ENCODE measurements around the gene MAD1L1. TPM values are rescaled to one million over a fixed set of nuclear protein-coding genes. Genes with fewer than 3 reads are reported as not detected.

MAD1L1 gene
- total RNA-seq, 3 donors from 2014 or later = 25.3 to 31.2 (median 26.2) TPM

DNA sequence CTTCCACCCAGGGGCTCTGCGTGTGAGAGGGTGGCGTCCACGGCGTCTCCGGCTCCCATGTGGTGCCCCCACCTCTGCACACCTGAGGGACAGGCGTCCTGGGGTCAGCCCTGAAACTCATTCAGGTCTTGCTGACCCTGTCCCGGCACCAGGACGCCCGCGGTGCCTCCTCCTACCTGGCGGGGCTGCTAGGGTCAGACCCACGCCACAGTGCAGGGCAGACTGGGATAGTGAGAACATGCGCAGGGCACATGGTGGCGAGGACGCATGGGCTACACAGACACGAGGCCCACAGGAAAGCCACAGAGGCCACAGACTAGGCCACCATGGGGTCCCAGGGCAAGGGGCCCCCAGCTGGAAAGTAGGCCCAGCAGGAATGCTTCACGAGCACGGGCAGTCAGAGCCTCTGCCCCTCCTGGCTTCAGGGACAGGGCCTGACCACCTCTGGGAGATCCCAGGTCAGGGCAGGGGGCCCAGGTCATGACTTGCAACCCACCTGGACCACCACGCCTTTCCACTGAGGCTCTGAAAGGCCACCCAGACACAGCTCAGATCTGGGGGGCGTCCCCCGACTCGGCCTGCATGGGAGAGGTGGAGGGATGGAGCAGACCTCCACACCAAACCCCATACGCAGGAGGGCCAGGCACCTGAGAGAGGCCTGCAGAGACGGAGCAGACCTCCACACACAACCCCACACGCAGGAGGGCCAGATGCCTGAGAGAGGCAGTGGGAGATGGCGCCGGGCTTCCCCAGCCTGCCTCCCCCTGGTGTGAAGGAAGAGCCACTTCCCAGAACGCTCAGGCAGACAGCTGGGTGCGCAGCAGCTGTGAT lies 374.1 kb downstream of the MAD1L1 start:
- no peak overlapping the region for H3K4me3 ChIP-seq
- ATAC-seq = no peak
- intact Hi-C loops (cut with DNase I, micrococcal nuclease) = no loop called here
- DNase-seq = peak in 2 of 3 donors; percentile 10 to 36
- H3K9me3 ChIP-seq = no peaks in the 10 kb centered on the region
- no peaks in the 10 kb centered on the region for H3K4me1 ChIP-seq (ENCODE audit: low read depth)
- no peak for TF ChIP-seq CTCF (IDR thresholded peaks at IDR 0.05)
- H3K36me3 ChIP-seq (ENCODE audit: low read depth) = no peaks in the 10 kb centered on the region

GRCh38 chr7:1857487-1858421 lies 375.0 kb downstream of the MAD1L1 start:
- H3K9me3 ChIP-seq = no peaks in the 10 kb centered on the region
- ATAC-seq (no peak), DNase-seq (peak in 2 of 3 donors; percentile 10 to 36)
- TF ChIP-seq CTCF (IDR thresholded peaks at IDR 0.05) = no peak
- no peaks in the 10 kb centered on the region for H3K4me1 ChIP-seq (ENCODE audit: low read depth)
- H3K4me3 ChIP-seq = no peak overlapping the region
- H3K36me3 ChIP-seq (ENCODE audit: low read depth) = no peaks in the 10 kb centered on the region
- intact Hi-C loops (cut with DNase I, micrococcal nuclease) = no loop called here

DNA sequence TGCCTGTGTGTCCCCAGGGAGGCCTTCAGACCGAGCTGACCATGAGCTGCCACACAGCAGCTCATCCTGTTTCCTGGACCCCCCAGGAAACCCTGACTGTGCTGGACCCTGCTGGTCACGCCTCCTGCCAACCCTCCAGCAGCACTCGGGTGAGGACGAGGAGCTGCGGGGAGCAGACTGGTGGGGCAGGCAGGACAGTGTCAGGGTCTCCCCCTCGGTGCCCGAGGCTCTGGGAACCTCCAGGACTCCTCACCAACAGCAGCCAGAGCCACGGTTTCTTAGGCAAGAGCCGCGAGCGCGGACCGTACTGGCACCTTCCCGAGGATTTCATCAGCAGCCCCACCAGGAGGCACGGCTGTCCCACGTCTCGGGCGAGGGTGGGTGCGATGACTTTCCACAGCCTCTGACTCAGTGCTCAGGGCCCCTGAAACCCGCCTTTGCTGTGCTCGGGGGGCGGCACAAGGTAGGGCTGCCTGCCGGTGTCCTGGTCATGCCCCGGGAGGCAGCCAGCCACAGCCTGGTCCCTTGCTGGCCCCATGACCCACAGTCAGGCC lies 375.8 kb downstream of the MAD1L1 start:
- H3K36me3 ChIP-seq (ENCODE audit: low read depth) = no peaks in the 10 kb centered on the region
- TF ChIP-seq CTCF (IDR thresholded peaks at IDR 0.05) = no peak
- intact Hi-C loops (cut with DNase I, micrococcal nuclease) = no loop called here
- no peak overlapping the region for H3K4me3 ChIP-seq
- no peaks in the 10 kb centered on the region for H3K4me1 ChIP-seq (ENCODE audit: low read depth)
- no peaks in the 10 kb centered on the region for H3K9me3 ChIP-seq
- ATAC-seq (no peak), DNase-seq (peak in 1 of 3 donors; percentile 41)

- ATAC-seq (no peak), DNase-seq (peak in 2 of 3 donors; percentile 18 to 33)
- no peak for TF ChIP-seq CTCF (IDR thresholded peaks at IDR 0.05)
Observed at GRCh38 chr7:1856161-1856887, 376.4 kb downstream of the MAD1L1 start.

GRCh38 chr7:1855725-1856160 lies 377.0 kb downstream of the MAD1L1 start:
- DNase-seq (peak in 2 of 3 donors; percentile 4 to 11), ATAC-seq (no peak)
- H3K4me3 ChIP-seq = no peak overlapping the region
- H3K36me3 ChIP-seq (ENCODE audit: low read depth) = no peaks in the 10 kb centered on the region
- no peaks in the 10 kb centered on the region for H3K9me3 ChIP-seq
- H3K4me1 ChIP-seq (ENCODE audit: low read depth) = no peaks in the 10 kb centered on the region
- intact Hi-C loops (cut with DNase I, micrococcal nuclease) = no loop called here
- TF ChIP-seq CTCF (IDR thresholded peaks at IDR 0.05) = no peak

More at GRCh38 chr7:1856161-1856887, 376.4 kb downstream of the MAD1L1 start:
- H3K4me3 ChIP-seq = no peak overlapping the region
- intact Hi-C loops (cut with DNase I, micrococcal nuclease) = no loop called here
- no peaks in the 10 kb centered on the region for H3K4me1 ChIP-seq (ENCODE audit: low read depth)
- H3K9me3 ChIP-seq = no peaks in the 10 kb centered on the region
- H3K36me3 ChIP-seq (ENCODE audit: low read depth) = no peaks in the 10 kb centered on the region
